Glutamatergic neuron (in vitro differentiated cells): ENCODE results near the gene ALPP. TPM values are rescaled to one million over a fixed set of nuclear protein-coding genes. Genes with fewer than 3 reads are reported as not detected.
"Not testable (repeated sequence)": the region's sequence is repeated elsewhere in the genome, so short reads cannot be mapped to it uniquely, and the experiment has no call there.

Experiments
- DNase-seq: peaks from one replicate; pipeline ENCODE4 v3.0.0; 2022
- H3K27ac Mint-ChIP-seq: one replicate; pipeline ENCODE4 v1.8.0; 2020; ENCODE audit warnings: mild to moderate bottlenecking, mixed read lengths, inconsistent platforms; ENCODE audit not compliant: unreplicated experiment
- H3K27me3 Mint-ChIP-seq: one replicate; pipeline ENCODE4 v1.8.0; 2020; ENCODE audit warnings: mild to moderate bottlenecking, moderate library complexity, mixed read lengths, inconsistent platforms; ENCODE audit not compliant: unreplicated experiment
- H3K36me3 Mint-ChIP-seq: one replicate; pipeline ENCODE4 v1.8.0; 2020; ENCODE audit warnings: mild to moderate bottlenecking, mixed read lengths, inconsistent platforms; ENCODE audit not compliant: unreplicated experiment
- H3K4me1 Mint-ChIP-seq: one replicate; pipeline ENCODE4 v1.8.0; 2020; ENCODE audit warnings: mild to moderate bottlenecking, low read depth, mixed read lengths, inconsistent platforms; ENCODE audit not compliant: unreplicated experiment
- H3K4me3 Mint-ChIP-seq: one replicate; pipeline ENCODE4 v1.8.0; 2020; ENCODE audit warnings: mild to moderate bottlenecking, mixed read lengths, inconsistent platforms; ENCODE audit not compliant: unreplicated experiment
- H3K9me3 Mint-ChIP-seq: one replicate; pipeline ENCODE4 v1.8.0; 2020; ENCODE audit warnings: mild to moderate bottlenecking, moderate library complexity, mixed read lengths, inconsistent platforms; ENCODE audit not compliant: unreplicated experiment
- CTCF ChIP-seq: fragments of 200-600 bp; sonication (generic); IDR thresholded peaks from one replicate; pipeline ENCODE4 v1.5.0; 2021; ENCODE audit not compliant: partially characterized antibody, unreplicated experiment
- long read RNA-seq: library from polyadenylated mRNA; unstranded; transcript quantifications from one replicate; pipeline ENCODE4 v2.0.0, GENCODE V29; 2020; ENCODE audit not compliant: unreplicated experiment
- total RNA-seq: library from RNA; stranded (reverse); fragmentation: NEBNext Ultra II Directional; extraction: Animal tissue kit (Norgen Biotek cat#: 25700); gene quantifications from one replicate; pipeline ENCODE4 v1.2.1, GENCODE V29; 2021; ENCODE audit not compliant: unreplicated experiment

ALPP gene
- total RNA-seq: 0.34 TPM
- long read RNA-seq: 0 reads

DNA sequence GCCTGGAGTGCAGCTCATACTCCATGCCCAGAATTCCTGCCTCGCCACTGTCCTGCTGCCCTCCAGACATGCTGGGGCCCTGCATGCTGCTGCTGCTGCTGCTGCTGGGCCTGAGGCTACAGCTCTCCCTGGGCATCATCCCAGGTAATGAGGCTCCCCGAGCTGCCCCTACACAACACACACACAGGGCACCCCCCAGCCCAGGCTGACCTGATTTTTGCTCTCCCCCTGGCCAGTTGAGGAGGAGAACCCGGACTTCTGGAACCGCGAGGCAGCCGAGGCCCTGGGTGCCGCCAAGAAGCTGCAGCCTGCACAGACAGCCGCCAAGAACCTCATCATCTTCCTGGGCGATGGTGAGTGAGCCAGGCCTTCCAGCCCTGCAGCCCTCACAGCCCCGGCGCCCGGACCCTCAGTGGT is at the start of gene ALPP:
Gene ALPP (plus strand): TSS at position 17 of the 417 bp plus-strand sequence. CDS start 52 bp downstream, at position 69.
- H3K4me3 Mint-ChIP-seq, H3K27me3 Mint-ChIP-seq, H3K27ac Mint-ChIP-seq, H3K4me1 Mint-ChIP-seq, DNase-seq, H3K9me3 Mint-ChIP-seq, H3K36me3 Mint-ChIP-seq: not testable (repeated sequence)

DNA sequence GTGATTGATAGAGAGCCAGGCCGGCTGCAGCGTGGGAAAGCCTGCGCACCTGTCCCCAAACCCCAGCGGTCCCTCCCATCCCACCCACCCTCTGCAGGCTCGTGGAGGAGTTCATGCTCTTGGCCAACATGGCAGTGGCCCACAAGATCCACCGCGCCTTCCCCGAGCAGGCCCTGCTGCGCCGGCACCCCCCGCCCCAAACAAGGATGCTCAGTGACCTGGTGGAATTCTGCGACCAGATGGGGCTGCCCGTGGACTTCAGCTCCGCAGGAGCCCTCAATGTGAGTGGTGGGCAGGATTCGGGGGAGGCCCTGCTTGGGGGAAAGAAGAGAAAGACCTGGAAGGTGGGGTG is 48.9 kb upstream of the ALPP start:
- no peak for TF ChIP-seq CTCF
- Mint-ChIP-seq H3K36me3 (no peaks in the 10 kb centered on the region), H3K4me3 (no peak overlapping the region), H3K27me3 (peaks cover 2% of the 10 kb centered on the region), H3K9me3 (peaks cover 2% of the 10 kb centered on the region), H3K27ac (no peak overlapping the region), H3K4me1 (no peaks in the 10 kb centered on the region)
- peak; percentile 11 for DNase-seq

DNA sequence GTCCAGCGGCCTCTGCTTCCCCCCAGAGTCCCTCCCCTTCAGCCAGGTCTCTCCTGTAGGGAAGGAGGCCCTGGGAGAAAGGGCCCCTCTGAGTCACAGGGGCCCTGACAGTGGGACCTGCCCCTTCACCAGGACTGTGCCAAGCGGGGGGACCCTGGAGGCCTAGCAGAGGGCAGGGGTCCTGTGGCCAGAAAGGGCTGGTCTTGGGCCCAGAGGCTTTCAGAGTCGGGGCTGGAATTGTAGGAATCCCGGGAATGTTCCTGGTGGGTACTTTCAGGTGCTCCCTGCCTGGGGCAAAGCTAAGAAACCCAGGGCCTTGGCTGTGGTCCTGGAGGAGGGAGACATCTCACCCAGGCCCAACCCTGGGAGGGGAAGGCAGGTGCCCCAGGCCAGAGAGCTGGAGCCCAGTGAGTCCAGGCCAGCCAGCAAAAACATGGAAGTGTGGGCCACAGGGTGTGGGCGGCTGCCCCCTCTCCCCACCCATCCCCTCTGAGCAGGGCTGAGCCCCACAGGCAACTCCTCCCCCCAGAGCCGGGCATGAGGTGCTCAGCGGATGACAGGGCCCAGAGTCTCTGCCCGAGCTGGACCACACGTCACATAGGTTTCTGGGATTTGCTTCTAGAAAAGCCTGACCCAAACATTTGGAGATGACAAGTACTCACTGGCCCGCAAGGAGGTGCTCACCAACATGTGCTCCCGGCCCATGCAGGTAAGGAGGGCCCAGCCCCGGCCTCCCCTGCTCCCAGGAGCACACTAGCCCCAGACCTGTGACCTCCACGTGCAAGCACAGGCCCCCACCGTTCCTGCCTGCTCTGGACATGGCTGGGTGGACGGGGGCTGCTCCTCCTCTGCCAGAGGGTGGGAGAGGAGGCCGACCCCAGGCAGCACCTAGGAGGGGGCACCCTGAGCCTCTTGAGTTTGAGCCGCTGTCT is 48.2 kb upstream of the ALPP start:
- Mint-ChIP-seq H3K4me3 (no peak overlapping the region), H3K36me3 (no peaks in the 10 kb centered on the region), H3K4me1 (no peaks in the 10 kb centered on the region), H3K27ac (no peak overlapping the region), H3K9me3 (peaks cover 2% of the 10 kb centered on the region), H3K27me3 (peaks cover 2% of the 10 kb centered on the region)
- TF ChIP-seq CTCF: no peak
- peak; percentile 10 for DNase-seq

- H3K4me1 Mint-ChIP-seq, H3K27me3 Mint-ChIP-seq, H3K27ac Mint-ChIP-seq, H3K36me3 Mint-ChIP-seq, H3K9me3 Mint-ChIP-seq, H3K4me3 Mint-ChIP-seq: not testable (repeated sequence)
- DNase-seq: peak; percentile 24
Measured at GRCh38 chr2:232331061-232331460, 47.5 kb upstream of the ALPP start.

DNA sequence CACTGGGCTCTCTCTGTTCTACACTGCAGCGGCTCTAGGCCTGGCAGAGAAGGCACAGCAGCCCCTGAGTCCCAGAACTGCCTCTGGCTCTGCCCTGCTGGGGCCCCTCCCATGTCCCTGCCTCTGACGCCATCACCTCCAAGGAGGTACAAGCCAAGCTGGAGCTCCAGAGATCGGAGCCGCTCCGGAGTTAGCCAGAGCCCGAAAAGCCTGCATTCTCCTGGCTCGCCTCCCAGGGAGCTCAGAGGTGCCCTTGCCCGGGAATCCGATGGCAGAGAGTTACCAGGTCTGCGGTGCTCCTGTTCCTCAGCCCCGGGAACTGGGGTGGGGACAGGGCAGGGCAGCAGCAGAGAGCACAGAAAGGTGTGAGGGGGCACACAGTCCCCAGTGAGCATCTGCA is 46.9 kb upstream of the ALPP start:
- H3K9me3 Mint-ChIP-seq, H3K36me3 Mint-ChIP-seq, H3K4me1 Mint-ChIP-seq, H3K27ac Mint-ChIP-seq, H3K4me3 Mint-ChIP-seq, H3K27me3 Mint-ChIP-seq: not testable (repeated sequence)
- DNase-seq: peak; percentile 8

DNA sequence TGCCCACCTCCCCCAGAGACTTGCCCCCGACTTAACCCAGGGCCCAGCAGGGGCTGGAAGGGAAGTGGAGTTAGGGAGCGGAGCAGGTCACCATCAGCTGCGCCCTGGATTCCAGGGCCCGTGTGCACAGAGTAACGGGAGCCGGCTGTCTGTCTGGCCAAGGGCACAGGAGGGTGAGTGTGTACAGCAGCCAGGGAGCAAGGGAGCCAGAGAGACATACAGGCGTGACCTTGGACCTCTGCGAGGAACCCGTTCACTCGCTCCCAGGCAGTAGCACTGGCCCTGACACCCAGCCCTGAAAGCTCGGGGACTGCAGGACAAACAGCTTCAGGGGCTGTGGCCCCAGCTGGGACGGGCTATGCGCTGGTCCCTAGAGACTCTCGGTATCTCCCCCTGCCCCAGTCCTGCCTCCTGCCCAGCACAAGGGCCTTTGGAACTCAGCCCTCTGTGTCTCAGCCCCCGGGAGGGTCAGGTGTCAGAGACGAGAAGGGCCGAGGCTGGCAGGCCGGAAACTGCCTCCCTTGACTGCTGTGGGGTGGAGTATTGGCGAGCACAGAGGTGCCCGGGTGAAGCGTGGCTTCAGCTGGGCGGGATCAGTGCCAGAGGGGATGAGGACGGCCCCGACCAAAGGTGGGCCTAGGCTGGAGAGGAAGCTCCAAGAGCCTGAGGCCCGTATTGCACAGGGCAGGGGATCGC is 46.2 kb upstream of the ALPP start:
- H3K27me3 Mint-ChIP-seq, H3K9me3 Mint-ChIP-seq, H3K27ac Mint-ChIP-seq, H3K4me3 Mint-ChIP-seq, H3K36me3 Mint-ChIP-seq, H3K4me1 Mint-ChIP-seq: not testable (repeated sequence)
- peak; percentile 11 for DNase-seq

DNA sequence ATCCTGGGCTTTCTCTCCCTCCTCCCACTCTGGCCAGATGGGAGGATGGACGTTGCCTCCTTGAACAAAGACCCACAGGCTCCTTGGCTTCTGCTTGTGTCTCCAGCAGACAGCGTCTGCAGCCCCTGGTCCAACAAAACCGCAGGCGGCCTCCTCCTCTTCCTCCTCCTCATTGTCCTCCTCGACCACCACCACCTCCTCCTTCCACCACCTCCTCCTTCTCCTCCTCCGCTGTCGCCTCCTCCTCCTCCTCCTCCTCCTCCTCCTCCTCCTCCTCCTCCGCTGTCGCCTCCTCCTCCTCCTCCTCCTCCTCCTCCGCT is 45.7 kb upstream of the ALPP start:
- no peaks in the 10 kb centered on the region for H3K9me3 Mint-ChIP-seq

More for the DNA sequence above, 45.7 kb upstream of the ALPP start:
- no peak overlapping the region for H3K27ac Mint-ChIP-seq
- H3K4me3 Mint-ChIP-seq: no peak overlapping the region
- H3K4me1 Mint-ChIP-seq: no peaks in the 10 kb centered on the region
- no peak for TF ChIP-seq CTCF
- H3K36me3 Mint-ChIP-seq: no peaks in the 10 kb centered on the region
- peak; percentile 13 for DNase-seq
- peaks cover 2% of the 10 kb centered on the region for H3K27me3 Mint-ChIP-seq
